HS-27A (cell line): ENCODE measurements around the gene ASCC1.

Experiments
- DNase-seq: peaks from one replicate; pipeline ENCODE4 v3.0.0-alpha.2; 2012; ENCODE audit warnings: low read depth, missing footprints

ASCC1 gene

GRCh38 chr10:72081772-72082590 is 134.1 kb downstream of the ASCC1 start:
- no peak for DNase-seq

GRCh38 chr10:72081210-72081609 is 134.9 kb downstream of the ASCC1 start:
- DNase-seq, result no peak

GRCh38 chr10:72080042-72080975 is 135.8 kb downstream of the ASCC1 start:
- no peak for DNase-seq

- no peak for DNase-seq
Measured at GRCh38 chr10:72079356-72079755, 136.7 kb downstream of the ASCC1 start.

DNA sequence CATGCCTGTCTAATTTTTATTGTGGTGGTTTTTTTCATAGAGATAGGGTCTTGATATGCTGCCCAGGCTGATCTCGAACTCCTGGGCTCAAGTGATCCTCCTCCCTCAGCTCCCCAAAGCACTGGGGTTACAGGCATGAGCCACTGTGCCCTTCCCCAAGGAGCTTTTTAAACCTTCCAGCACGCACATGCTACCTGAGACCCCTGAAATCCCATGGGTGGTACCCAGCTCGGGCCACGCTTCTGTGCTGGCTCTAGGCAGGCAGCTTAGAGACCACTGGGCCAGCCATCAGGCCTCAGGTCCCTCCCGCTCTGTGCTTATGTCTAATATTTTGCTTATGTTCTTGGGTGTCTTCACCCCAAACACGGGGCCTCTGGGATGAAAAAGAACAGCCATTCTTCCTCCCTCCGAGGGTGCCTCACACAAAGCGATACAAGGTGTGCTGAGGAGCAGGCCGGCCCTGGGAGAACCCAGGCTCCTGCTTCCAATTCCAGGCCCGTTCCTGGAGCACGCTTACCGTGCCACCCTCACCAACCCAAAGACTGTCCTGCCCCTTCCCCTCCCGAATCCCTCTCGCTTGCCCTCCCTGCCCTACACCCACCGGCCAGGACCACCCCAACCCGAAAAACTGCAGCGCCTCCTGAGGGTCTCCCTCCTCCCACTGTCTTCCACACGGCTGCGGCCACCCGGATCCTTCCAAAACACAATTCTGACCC is 138.6 kb downstream of the ASCC1 start:
- no peak for DNase-seq

GRCh38 chr10:72076756-72077155 is 139.3 kb downstream of the ASCC1 start:
- DNase-seq, result no peak

GRCh38 chr10:72075376-72076115 is 140.5 kb downstream of the ASCC1 start:
- no peak for DNase-seq

DNA sequence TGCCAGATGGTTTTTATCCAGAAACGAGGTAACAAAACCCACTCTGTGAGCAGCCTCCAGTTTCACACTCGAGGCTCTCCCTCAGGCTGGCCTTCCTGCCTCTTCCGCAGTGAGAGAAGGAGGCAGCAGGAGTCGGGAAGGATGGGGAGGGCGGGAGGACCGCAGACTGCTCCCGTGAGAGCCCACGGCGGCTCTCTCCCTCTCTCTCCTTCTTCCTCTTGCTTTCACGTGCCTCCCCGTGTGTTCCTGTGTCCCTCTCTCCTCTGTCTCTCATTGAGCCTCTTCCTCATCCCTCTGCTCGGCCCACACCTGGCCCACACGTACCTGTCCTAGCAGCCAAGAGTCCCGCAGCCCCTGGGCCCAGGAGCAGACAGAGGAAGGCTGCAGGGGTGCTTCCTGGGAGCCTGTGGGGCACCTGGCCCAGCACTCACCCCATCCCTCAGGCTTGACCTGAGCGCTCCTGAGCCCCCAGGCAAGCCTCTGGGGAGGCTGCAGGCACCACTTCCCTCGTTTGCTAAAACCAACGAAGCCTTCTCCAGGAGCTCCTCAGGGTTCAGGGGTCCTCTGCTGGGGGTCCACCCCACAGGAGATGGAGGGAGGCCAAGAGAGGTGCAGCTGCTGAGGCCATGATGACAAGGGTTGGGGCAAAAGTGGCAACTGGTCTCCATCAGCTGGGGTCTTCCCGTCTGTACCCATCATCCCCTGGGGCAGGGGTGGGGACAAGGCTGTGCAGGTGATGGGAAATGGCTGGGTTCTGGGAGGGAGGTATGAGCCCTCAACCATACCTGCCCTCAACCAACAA is 141.3 kb downstream of the ASCC1 start:
- DNase-seq, result no peak

DNA sequence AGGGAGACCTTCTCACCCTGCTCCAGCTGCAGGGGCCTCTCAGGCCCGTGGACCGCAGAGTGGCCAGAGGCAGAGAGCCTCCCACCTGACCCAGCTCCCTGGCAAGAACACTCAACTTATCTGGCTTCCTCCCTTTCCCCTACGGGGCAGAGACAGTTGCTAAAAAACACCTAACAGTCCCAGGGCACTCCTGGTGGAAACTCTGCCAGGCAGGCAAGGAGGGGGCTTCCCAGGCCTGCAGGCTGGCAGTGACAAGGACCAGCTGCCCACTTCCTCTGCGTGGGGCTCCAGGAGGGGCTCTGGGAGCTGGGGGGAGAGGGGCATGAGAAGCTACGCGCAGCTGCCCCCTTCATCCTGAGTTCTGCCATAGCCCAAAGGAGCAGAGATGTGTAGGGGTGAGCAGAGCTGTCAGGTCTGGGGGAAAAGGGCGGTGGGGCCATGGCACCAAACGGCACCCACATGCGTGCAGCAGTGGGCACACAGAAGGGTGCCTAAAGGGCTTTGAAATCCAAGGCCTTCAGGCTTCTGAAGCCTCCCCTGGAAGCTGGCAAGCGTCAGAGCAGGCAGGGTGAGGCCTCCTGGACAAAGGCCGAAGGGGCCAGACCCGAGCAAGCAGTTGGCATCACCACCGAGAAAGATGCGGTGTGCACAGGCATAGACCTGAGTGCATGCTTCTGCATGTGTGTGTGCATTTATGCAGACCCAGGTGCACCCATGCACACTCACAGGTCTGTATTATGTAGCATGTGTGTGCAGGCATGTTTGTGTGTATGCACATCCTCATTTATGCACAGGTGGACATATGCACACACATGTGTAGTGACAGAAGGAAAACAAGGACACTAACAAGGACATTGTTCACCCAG is 142.1 kb downstream of the ASCC1 start:
- no peak for DNase-seq

DNA sequence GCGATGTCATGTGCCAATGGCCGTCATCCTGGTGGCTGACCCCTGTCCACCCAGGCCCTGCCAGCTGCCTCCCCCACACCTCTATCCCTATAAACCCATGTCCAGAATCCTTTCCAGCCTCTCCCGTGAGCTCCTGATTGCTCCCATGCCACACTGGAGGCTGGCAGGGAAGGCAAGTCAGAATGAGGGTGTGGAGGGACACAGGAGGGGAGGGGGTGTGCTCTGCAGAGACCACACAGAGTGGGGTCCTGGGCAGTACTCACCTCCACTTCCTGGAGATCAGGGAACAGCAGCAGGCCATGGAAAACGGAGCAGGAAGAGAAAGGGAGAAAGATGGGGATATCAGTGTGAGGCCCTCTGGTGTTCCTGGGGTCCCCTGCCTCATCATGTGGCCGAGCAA is 143.4 kb downstream of the ASCC1 start:
- no peak for DNase-seq

DNA sequence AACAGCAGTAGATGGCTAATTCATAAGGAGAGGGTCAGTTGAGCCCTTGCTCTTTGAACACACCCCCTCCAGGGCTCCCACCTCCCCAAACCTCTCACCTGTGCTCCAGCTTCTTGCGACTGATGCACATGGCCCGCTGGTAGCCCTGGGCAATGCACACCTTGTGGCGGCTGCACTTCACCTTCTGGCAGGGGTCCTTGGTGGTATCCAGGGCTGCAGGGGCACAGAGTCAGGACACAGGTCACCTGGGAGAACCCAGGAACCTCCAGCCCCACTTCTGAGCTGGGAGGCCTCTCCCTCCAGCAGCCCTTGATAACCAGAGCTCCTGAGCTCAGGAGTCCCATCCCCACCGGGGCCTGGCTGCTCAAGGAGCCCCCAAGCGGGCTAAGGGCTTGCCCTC is 144.0 kb downstream of the ASCC1 start:
- DNase-seq, result no peak

DNA sequence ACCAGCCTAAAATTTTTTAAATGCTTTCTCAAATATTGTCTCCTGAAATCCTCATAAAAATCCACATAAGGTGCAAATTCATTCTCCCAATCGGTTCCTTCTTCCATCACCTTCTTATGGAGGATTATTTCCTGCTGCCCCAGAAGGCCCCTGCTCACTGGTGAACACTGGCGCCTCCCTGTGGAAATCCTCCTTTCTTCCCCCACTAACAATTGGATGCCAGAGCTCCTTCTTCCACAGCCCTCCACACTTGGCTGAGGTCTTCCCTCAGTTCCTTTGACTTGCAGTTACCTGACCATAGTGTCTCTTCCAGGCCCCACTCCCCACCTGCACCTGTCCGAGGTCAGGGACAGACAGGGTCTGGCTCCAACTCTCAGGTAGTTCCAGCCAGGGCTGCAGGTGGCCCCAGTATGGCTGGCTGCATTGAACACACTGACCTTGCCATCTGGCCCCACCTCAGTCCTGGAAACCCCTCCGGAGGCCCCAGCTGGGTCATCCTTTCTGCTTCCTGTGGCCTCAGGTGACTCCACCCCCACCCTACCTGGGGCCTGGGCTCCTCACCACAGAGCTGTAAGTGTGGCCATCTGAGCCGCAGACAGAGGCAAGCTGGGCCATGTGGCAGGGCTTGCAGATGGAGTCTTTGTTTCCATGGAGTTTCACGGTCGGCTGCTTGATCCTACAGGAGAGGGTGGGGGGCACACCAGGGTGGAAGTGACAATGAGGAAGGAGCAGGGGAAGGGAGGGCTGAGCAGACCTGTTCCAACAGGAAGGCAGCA is 146.1 kb downstream of the ASCC1 start:
- no peak for DNase-seq

- no peak for DNase-seq
Measured at GRCh38 chr10:72068901-72069446, 147.1 kb downstream of the ASCC1 start.

DNA sequence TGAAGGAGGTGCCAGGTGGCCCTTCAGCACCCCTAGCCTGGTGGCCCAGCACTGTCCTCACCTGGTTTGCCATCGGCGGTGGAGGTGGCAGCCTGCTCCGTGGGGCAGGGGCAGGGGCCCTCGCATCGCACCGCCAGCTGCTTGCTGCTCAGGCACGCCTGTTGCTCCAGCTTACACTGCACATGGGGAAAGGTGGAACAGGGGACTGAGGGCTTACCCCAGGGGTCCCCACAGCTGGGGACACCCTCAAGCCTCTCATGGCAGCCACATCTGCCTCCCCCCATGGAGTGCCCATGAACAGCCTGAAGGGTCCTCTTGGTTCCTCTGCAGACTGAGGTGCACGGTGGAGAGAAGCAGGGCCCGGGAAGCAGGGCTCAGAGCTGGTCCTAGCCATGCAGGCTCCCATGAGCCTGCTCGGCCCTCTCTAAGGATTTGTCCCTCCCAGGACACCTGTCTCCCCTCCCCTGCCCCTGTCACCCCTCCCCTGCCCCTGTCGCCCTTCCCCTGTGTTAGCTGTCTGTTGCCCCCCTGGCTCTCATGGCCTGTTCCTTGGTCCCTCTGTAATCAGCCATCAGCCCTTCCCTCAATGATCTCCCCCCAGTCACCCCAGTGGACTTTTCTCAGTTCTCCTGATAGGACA is 147.8 kb downstream of the ASCC1 start:
- DNase-seq, result no peak

DNA sequence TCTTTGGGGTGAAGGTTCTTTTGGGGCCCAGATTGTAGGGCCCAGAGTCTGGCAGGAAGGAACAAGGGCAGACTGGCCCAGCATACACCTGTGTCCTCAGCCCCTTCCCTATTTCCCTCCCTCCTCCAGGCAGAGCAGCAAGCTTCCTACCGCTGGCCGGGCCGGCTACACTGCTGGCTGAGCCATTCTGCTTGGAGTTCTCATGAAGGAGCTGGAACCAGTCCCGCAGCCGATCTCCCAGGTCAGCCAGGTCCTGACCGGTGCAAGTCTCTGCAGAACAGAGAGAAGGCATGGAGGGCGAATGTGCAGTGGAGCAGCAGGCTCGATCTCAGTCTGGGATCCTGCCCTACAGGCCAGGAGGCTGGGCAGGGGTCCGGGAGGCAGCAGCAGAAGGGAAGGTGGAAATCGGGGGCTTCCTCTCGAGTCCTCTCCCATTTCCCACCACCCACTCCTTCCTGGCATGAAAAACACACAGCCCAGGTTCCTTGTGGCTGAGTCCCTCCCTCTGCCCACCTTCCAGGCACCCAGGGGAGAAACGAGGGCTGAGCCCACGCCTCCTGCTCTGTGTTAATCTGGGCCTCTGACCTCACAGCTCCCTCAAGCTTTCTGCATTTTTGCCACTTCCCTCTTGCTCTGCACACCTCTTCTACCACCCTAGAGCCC is 148.5 kb downstream of the ASCC1 start:
- no peak for DNase-seq

GRCh38 chr10:72066318-72067284 is 149.5 kb downstream of the ASCC1 start:
- DNase-seq, result no peak
